GM19452 (cell line): Measurements from ENCODE around the gene C1orf146.
"Not testable (repeated sequence)": the region's sequence is repeated elsewhere in the genome, so short reads cannot be mapped to it uniquely, and the experiment has no call there.

ENCODE experiments used
- ATAC-seq: cut with Tn5 transposase; IDR thresholded peaks from one replicate; pipeline ENCODE4 v1.9.1; 2021; ENCODE audit not compliant: unreplicated experiment

Gene C1orf146

GRCh38 chr1:92217721-92218120, at the start of gene C1orf146:
Gene C1orf146 (plus strand): TSS chr1:92217915. CDS start chr1:92231421, 13,506 bp downstream.
- no peak for ATAC-seq

GRCh38 chr1:92168657-92169056, 49.1 kb upstream of the C1orf146 start:
- ATAC-seq = no peak

GRCh38 chr1:92169214-92170005, 48.3 kb upstream of the C1orf146 start:
- no peak for ATAC-seq

- no peak for ATAC-seq
These were observed 33.1 kb upstream of the C1orf146 start for GRCh38 chr1:92184632-92185031.

GRCh38 chr1:92186081-92186480, 31.6 kb upstream of the C1orf146 start:
- no peak for ATAC-seq

- no peak for ATAC-seq
These were observed 29.1 kb upstream of the C1orf146 start for GRCh38 chr1:92188436-92189255.

GRCh38 chr1:92191726-92192125, 26.0 kb upstream of the C1orf146 start:
- ATAC-seq = no peak

GRCh38 chr1:92192246-92192645, 25.5 kb upstream of the C1orf146 start:
- ATAC-seq = no peak

- no peak for ATAC-seq
These were observed 23.2 kb upstream of the C1orf146 start for GRCh38 chr1:92194511-92194910.

GRCh38 chr1:92201973-92202372, 15.7 kb upstream of the C1orf146 start:
- ATAC-seq = no peak

GRCh38 chr1:92203105-92203504, 14.6 kb upstream of the C1orf146 start:
- no peak for ATAC-seq

GRCh38 chr1:92210701-92211100, 7.0 kb upstream of the C1orf146 start:
- no peak for ATAC-seq

GRCh38 chr1:92211166-92211565, 6.5 kb upstream of the C1orf146 start:
- ATAC-seq = no peak

- no peak for ATAC-seq
These were observed 844 bp downstream of the C1orf146 start for GRCh38 chr1:92218559-92218958.

GRCh38 chr1:92219028-92219427, 1.3 kb downstream of the C1orf146 start:
- no peak for ATAC-seq

- no peak for ATAC-seq
These were observed 10.7 kb downstream of the C1orf146 start for GRCh38 chr1:92228401-92228800.

GRCh38 chr1:92230736-92231135, 13.0 kb downstream of the C1orf146 start:
- ATAC-seq = no peak

- no peak for ATAC-seq
These were observed 22.3 kb downstream of the C1orf146 start for GRCh38 chr1:92240034-92240433.

GRCh38 chr1:92244376-92244775, 26.7 kb downstream of the C1orf146 start:
- ATAC-seq = no peak

- ATAC-seq = not testable (repeated sequence)
These were observed 37.0 kb downstream of the C1orf146 start for GRCh38 chr1:92254714-92255113.

- no peak for ATAC-seq
These were observed 41.6 kb downstream of the C1orf146 start for GRCh38 chr1:92259350-92259749.

- ATAC-seq = no peak
These were observed 44.8 kb downstream of the C1orf146 start for GRCh38 chr1:92262516-92262915.
